Measurements from ENCODE around the gene PPIL6. TPM values are rescaled to one million over a fixed set of nuclear protein-coding genes. Genes with fewer than 3 reads are reported as not detected.

Gene PPIL6
- total and polyA plus RNA-seq, 2 donors (not counting 1 experiment from before 2014, with no cell fraction given) = 0.85 to 1.8 TPM

- Histone ChIP-seq H4K20me1 (ENCODE audit: control insufficient read depth, insufficient read depth, low read length, poor library complexity, severe bottlenecking) (peaks cover 58% of the 10 kb centered on the region), H3K4me2 (replicated peaks; ENCODE audit: low read depth, low read length, poor library complexity, severe bottlenecking) (no peak overlapping the region), H3K79me2 (ENCODE audit: control insufficient read depth, insufficient read depth, low read length) (peaks cover 88% of the 10 kb centered on the region), H2AFZ (ENCODE audit: insufficient read depth, low read depth, low read length, poor library complexity, severe bottlenecking) (no peak overlapping the region), H3K27me3 (replicated peaks in 1 of 4; ENCODE audit: control extremely low read depth in 1 of 4, control insufficient read depth in 3 of 4, insufficient read depth in 4 of 4, low read length in 3 of 4) (no peaks in the 10 kb centered on the region), H3K4me3 (ENCODE audit: control extremely low read depth in 1 of 5, extremely low read depth in 1 of 5, insufficient read depth in 1 of 5, low read depth in 2 of 5, low read length in 4 of 5) (no peak overlapping the region), H3K36me3 (replicated peaks in 1 of 2; ENCODE audit: control extremely low read depth in 1 of 2, control insufficient read depth in 1 of 2, extremely low read depth in 1 of 2, insufficient read depth in 2 of 2, low read length in 1 of 2) (peaks cover 0 to 90% of the 10 kb centered on the region in 2 experiments), H3K27ac (ENCODE audit: low read length in 2 of 2) (no peak overlapping the region), H3K9me3 (ENCODE audit: control extremely low read depth in 1 of 3, control insufficient read depth in 2 of 3, insufficient read depth in 1 of 3, low read length in 2 of 3) (no peaks in the 10 kb centered on the region), H3K9ac (ENCODE audit: low read length) (no peak overlapping the region), H3K4me1 (ENCODE audit: control insufficient read depth in 2 of 2, insufficient read depth in 2 of 2, low read length in 2 of 2) (peaks cover 20% of the 10 kb centered on the region in 2 donors)
- ChIA-PET POLR2A (no interaction called here), CTCF (interaction anchor here (1.0 to 2.3 kb wide), 2 partner anchors 10 to 14 kb away, joined by 4 to 5 read pairs; partner anchors contain the start of gene MICAL1)
- no peak for ATAC-seq (ENCODE audit: low read depth)
- Mint-ChIP-seq H3K4me3 (no peak overlapping the region), H3K4me1 (peaks cover 55% of the 10 kb centered on the region), H3K27me3 (no peaks in the 10 kb centered on the region), H3K27ac (peak overlapping the region; percentile 42), H3K9me3 (ENCODE audit: insufficient read depth) (no peaks in the 10 kb centered on the region)
- no peak for TF ChIP-seq CTCF (IDR thresholded peaks at IDR 0.05)
- no peak for TF ChIP-seq EZH2 (IDR thresholded peaks at IDR 0.05; ENCODE audit: borderline replicate concordance, insufficient read depth, low read depth, low read length, poor library complexity, severe bottlenecking)
- intact Hi-C loops (cut with micrococcal nuclease) = no loop called here
- WGBS (ENCODE audit: insufficient coverage) = 100% methylated on average over 3 of the region's 5 CpGs
- no peak for DNase-seq
Observed at GRCh38 chr6:109469591-109470189, 29.3 kb upstream of the PPIL6 start.

GRCh38 chr6:109467696-109468095 is 27.3 kb upstream of the PPIL6 start:
- Mint-ChIP-seq H3K9me3 (ENCODE audit: insufficient read depth) (no peaks in the 10 kb centered on the region), H3K27ac (no peak overlapping the region), H3K4me3 (no peak overlapping the region), H3K27me3 (no peaks in the 10 kb centered on the region), H3K4me1 (peaks cover 52% of the 10 kb centered on the region)
- H3K27ac ChIP-seq (ENCODE audit: low read length in 2 of 2) = no peak overlapping the region
- TF ChIP-seq EZH2 (IDR thresholded peaks at IDR 0.05; ENCODE audit: borderline replicate concordance, insufficient read depth, low read depth, low read length, poor library complexity, severe bottlenecking) (no peak), CTCF (IDR thresholded peaks at IDR 0.05) (no peak)
- 98% methylated on average over 6 of the region's 6 CpGs for WGBS (ENCODE audit: insufficient coverage)
- ATAC-seq (ENCODE audit: low read depth) = no peak
- H4K20me1 ChIP-seq (ENCODE audit: control insufficient read depth, insufficient read depth, low read length, poor library complexity, severe bottlenecking) = peaks cover 54% of the 10 kb centered on the region
- CTCF ChIA-PET = no interaction called here
- H3K36me3 ChIP-seq (replicated peaks in 1 of 2; ENCODE audit: control extremely low read depth in 1 of 2, control insufficient read depth in 1 of 2, extremely low read depth in 1 of 2, insufficient read depth in 2 of 2, low read length in 1 of 2) = peaks cover 0 to 89% of the 10 kb centered on the region in 2 experiments
- peaks cover 14 to 19% of the 10 kb centered on the region in 2 donors for H3K4me1 ChIP-seq (ENCODE audit: control insufficient read depth in 2 of 2, insufficient read depth in 2 of 2, low read length in 2 of 2)
- DNase-seq = no peak
- no peak overlapping the region for H3K4me3 ChIP-seq (ENCODE audit: control extremely low read depth in 1 of 5, extremely low read depth in 1 of 5, insufficient read depth in 1 of 5, low read depth in 2 of 5, low read length in 4 of 5)
- no peak overlapping the region for H3K9ac ChIP-seq (ENCODE audit: low read length)
- no peak overlapping the region for H3K4me2 ChIP-seq (replicated peaks; ENCODE audit: low read depth, low read length, poor library complexity, severe bottlenecking)
- H3K27me3 ChIP-seq (replicated peaks in 1 of 4; ENCODE audit: control extremely low read depth in 1 of 4, control insufficient read depth in 3 of 4, insufficient read depth in 4 of 4, low read length in 3 of 4) = no peaks in the 10 kb centered on the region
- intact Hi-C loops (cut with micrococcal nuclease) = no loop called here
- POLR2A ChIA-PET = no interaction called here
- peaks cover 82% of the 10 kb centered on the region for H3K79me2 ChIP-seq (ENCODE audit: control insufficient read depth, insufficient read depth, low read length)
- no peaks in the 10 kb centered on the region for H3K9me3 ChIP-seq (ENCODE audit: control extremely low read depth in 1 of 3, control insufficient read depth in 2 of 3, insufficient read depth in 1 of 3, low read length in 2 of 3)
- no peak overlapping the region for H2AFZ ChIP-seq (ENCODE audit: insufficient read depth, low read depth, low read length, poor library complexity, severe bottlenecking)
